ENCODE measurements around the gene CPA2. TPM values are rescaled to one million over a fixed set of nuclear protein-coding genes. Genes with fewer than 3 reads are reported as not detected.

CPA2 gene
- total RNA-seq, 3 donors from 2014 or later: 0.22 to 2.6 (median 2.1) TPM

GRCh38 chr7:130298544-130299326 lies 32.1 kb downstream of the CPA2 start:
- Histone ChIP-seq H3K9me3 (no peaks in the 10 kb centered on the region), H3K4me1 (ENCODE audit: low read depth) (no peaks in the 10 kb centered on the region), H3K36me3 (ENCODE audit: low read depth) (no peaks in the 10 kb centered on the region), H3K4me3 (no peak overlapping the region)
- no peak for TF ChIP-seq CTCF (IDR thresholded peaks at IDR 0.05)
- ATAC-seq: peak; percentile 60
- DNase-seq: peak in 1 of 3 donors; percentile 9
- intact Hi-C loops (cut with DNase I, micrococcal nuclease): no loop called here

GRCh38 chr7:130299866-130300265 lies 33.2 kb downstream of the CPA2 start:
- DNase-seq: no peak
- intact Hi-C loops (cut with DNase I, micrococcal nuclease): no loop called here
- no peak for TF ChIP-seq CTCF (IDR thresholded peaks at IDR 0.05)
- Histone ChIP-seq H3K4me3 (no peak overlapping the region), H3K9me3 (no peaks in the 10 kb centered on the region), H3K36me3 (ENCODE audit: low read depth) (no peaks in the 10 kb centered on the region), H3K4me1 (ENCODE audit: low read depth) (no peaks in the 10 kb centered on the region)
- no peak for ATAC-seq

- no peaks in the 10 kb centered on the region for H3K36me3 ChIP-seq (ENCODE audit: low read depth)
- H3K9me3 ChIP-seq: no peaks in the 10 kb centered on the region
- H3K4me1 ChIP-seq (ENCODE audit: low read depth): no peaks in the 10 kb centered on the region
- TF ChIP-seq CTCF (IDR thresholded peaks at IDR 0.05): no peak
- DNase-seq (no peak), ATAC-seq (no peak)
- intact Hi-C loops (cut with DNase I, micrococcal nuclease): no loop called here
- no peak overlapping the region for H3K4me3 ChIP-seq
Measured at GRCh38 chr7:130301501-130302020, 34.9 kb downstream of the CPA2 start.

- ATAC-seq (no peak), DNase-seq (no peak)
- Histone ChIP-seq H3K4me1 (ENCODE audit: low read depth) (no peaks in the 10 kb centered on the region), H3K9me3 (no peaks in the 10 kb centered on the region), H3K4me3 (no peak overlapping the region), H3K36me3 (ENCODE audit: low read depth) (no peaks in the 10 kb centered on the region)
- intact Hi-C loops (cut with DNase I, micrococcal nuclease): no loop called here
- TF ChIP-seq CTCF (IDR thresholded peaks at IDR 0.05): no peak
Measured at GRCh38 chr7:130302649-130303048, 36.0 kb downstream of the CPA2 start.

- no peak for ATAC-seq
- intact Hi-C loops (cut with DNase I, micrococcal nuclease): no loop called here
Measured at GRCh38 chr7:130303127-130303526, 36.5 kb downstream of the CPA2 start.

More at GRCh38 chr7:130303127-130303526, 36.5 kb downstream of the CPA2 start:
- no peak for TF ChIP-seq CTCF (IDR thresholded peaks at IDR 0.05)
- Histone ChIP-seq H3K4me1 (ENCODE audit: low read depth) (no peaks in the 10 kb centered on the region), H3K36me3 (ENCODE audit: low read depth) (no peaks in the 10 kb centered on the region), H3K9me3 (no peaks in the 10 kb centered on the region), H3K4me3 (no peak overlapping the region)
- no peak for DNase-seq
